Astrocyte (in vitro differentiated cells and primary cell): Measurements from ENCODE around the gene CRACDL. TPM values are rescaled to one million over a fixed set of nuclear protein-coding genes. Genes with fewer than 3 reads are reported as not detected.

ENCODE experiments used
- DNase-seq: peaks from one replicate; pipeline ENCODE4 v3.0.0-alpha.2; 2010; ENCODE audit warnings: low read depth
- FAIRE-seq: peaks from 2 replicates; lab custom pipeline; 2011; peaks lifted over from hg19 to GRCh38; lab: Jason Lieb, UNC
- H2AFZ ChIP-seq: 2 replicates; pipeline ENCODE4 v1.6.0; 2012; ENCODE audit warnings: low read depth, low read length, inconsistent platforms
- H3K27ac ChIP-seq: 2 replicates; pipeline ENCODE4 v1.5.1; 2011; ENCODE audit warnings: low read depth, low read length, inconsistent platforms
- H3K27me3 ChIP-seq: 2 replicates; pipeline ENCODE4 v1.6.0; 2011; ENCODE audit warnings: low read length, inconsistent platforms; ENCODE audit not compliant: insufficient read depth
- H3K36me3 ChIP-seq: 2 replicates; pipeline ENCODE4 v1.5.1; 2011; ENCODE audit warnings: low read length, inconsistent platforms; ENCODE audit not compliant: insufficient read depth
- H3K4me1 ChIP-seq: 2 replicates; pipeline ENCODE4 v1.5.1; 2011; ENCODE audit warnings: low read length, inconsistent platforms; ENCODE audit not compliant: insufficient read depth
- H3K4me2 ChIP-seq: 2 replicates; pipeline ENCODE4 v1.6.0; 2012; ENCODE audit warnings: low read length, inconsistent platforms
- H3K4me3 ChIP-seq: 2 replicates; pipeline ENCODE4 v1.5.1; 2011; ENCODE audit warnings: low read depth, mild to moderate bottlenecking, low read length, inconsistent platforms; ENCODE audit not compliant: insufficient read depth
- H3K79me2 ChIP-seq: 2 replicates; pipeline ENCODE4 v1.6.0; 2012; ENCODE audit warnings: mild to moderate bottlenecking, low read length, inconsistent platforms; ENCODE audit not compliant: insufficient read depth
- H3K9ac ChIP-seq: 2 replicates; pipeline ENCODE4 v1.6.0; 2012; ENCODE audit warnings: mild to moderate bottlenecking, low read length, inconsistent platforms
- H3K9me3 ChIP-seq: 2 replicates; pipeline ENCODE4 v1.5.1; 2012; ENCODE audit warnings: low read depth, mild to moderate bottlenecking, low read length, inconsistent platforms; ENCODE audit not compliant: insufficient read depth
- H4K20me1 ChIP-seq: 2 replicates; pipeline ENCODE4 v1.6.0; 2012; ENCODE audit warnings: low read length, inconsistent platforms; ENCODE audit not compliant: insufficient read depth
- H3K27ac Mint-ChIP-seq: one replicate; pipeline ENCODE4 v1.8.0; 2021; ENCODE audit warnings: mild to moderate bottlenecking, mixed read lengths; ENCODE audit not compliant: unreplicated experiment
- H3K27me3 Mint-ChIP-seq: one replicate; pipeline ENCODE4 v1.8.0; 2021; ENCODE audit warnings: low read depth, mixed read lengths; ENCODE audit not compliant: unreplicated experiment
- H3K36me3 Mint-ChIP-seq: one replicate; pipeline ENCODE4 v1.8.0; 2021; ENCODE audit warnings: low read depth, mixed read lengths; ENCODE audit not compliant: unreplicated experiment
- H3K4me1 Mint-ChIP-seq: one replicate; pipeline ENCODE4 v1.8.0; 2021; ENCODE audit warnings: low read depth, mixed read lengths; ENCODE audit not compliant: unreplicated experiment
- H3K4me3 Mint-ChIP-seq: one replicate; pipeline ENCODE4 v1.8.0; 2021; ENCODE audit warnings: mild to moderate bottlenecking, moderate library complexity, mixed read lengths; ENCODE audit not compliant: unreplicated experiment
- H3K9me3 Mint-ChIP-seq: one replicate; pipeline ENCODE4 v1.8.0; 2021; ENCODE audit warnings: mild to moderate bottlenecking, mixed read lengths; ENCODE audit not compliant: unreplicated experiment
- CTCF ChIP-seq: IDR thresholded peaks from 2 replicates; pipeline ENCODE4 v1.5.1; 2011; ENCODE audit warnings: low read depth, mild to moderate bottlenecking, inconsistent platforms, low read length, moderate library complexity; ENCODE audit not compliant: insufficient read depth
- EZH2 ChIP-seq: IDR thresholded peaks from 2 replicates; pipeline ENCODE4 v1.6.1; 2012; ENCODE audit warnings: mild to moderate bottlenecking, low read length, inconsistent platforms; ENCODE audit not compliant: insufficient read depth
- total RNA-seq: library from RNA; stranded (reverse); gene quantifications from 2 replicates; pipeline ENCODE4 v1.2.1, GENCODE V29; 2021

CRACDL gene
- total RNA-seq, 1 donor from 2014 or later, result 1.8 TPM

- Mint-ChIP-seq H3K27ac (no peak overlapping the region), H3K4me3 (no peak overlapping the region), H3K4me1 (no peaks in the 10 kb centered on the region), H3K9me3 (no peaks in the 10 kb centered on the region), H3K27me3 (peaks cover 20% of the 10 kb centered on the region), H3K36me3 (no peaks in the 10 kb centered on the region)
- Histone ChIP-seq H3K9me3 (no peaks in the 10 kb centered on the region), H2AFZ (no peak overlapping the region), H4K20me1 (no peaks in the 10 kb centered on the region), H3K9ac (no peak overlapping the region), H3K79me2 (no peaks in the 10 kb centered on the region), H3K4me3 (no peak overlapping the region), H3K4me2 (no peak overlapping the region), H3K4me1 (no peaks in the 10 kb centered on the region), H3K36me3 (no peaks in the 10 kb centered on the region), H3K27ac (no peak overlapping the region), H3K27me3 (peaks cover 2% of the 10 kb centered on the region)
- no peak for FAIRE-seq
- DNase-seq, result no peak
- TF ChIP-seq EZH2 (no peak), CTCF (no peak)
Measured at GRCh38 chr2:98833172-98833916, 102.7 kb downstream of the CRACDL start.

- H3K9ac ChIP-seq, result no peak overlapping the region
- H2AFZ ChIP-seq, result no peak overlapping the region
- DNase-seq, result no peak
- TF ChIP-seq EZH2, result no peak
- TF ChIP-seq CTCF, result no peak
- Mint-ChIP-seq H3K27ac (no peak overlapping the region), H3K36me3 (no peaks in the 10 kb centered on the region), H3K4me1 (no peaks in the 10 kb centered on the region), H3K9me3 (peaks cover 3% of the 10 kb centered on the region), H3K27me3 (peaks cover 32% of the 10 kb centered on the region), H3K4me3 (no peak overlapping the region)
- H3K4me3 ChIP-seq, result no peak overlapping the region
- H3K79me2 ChIP-seq, result no peaks in the 10 kb centered on the region
- H3K27me3 ChIP-seq, result peaks cover 8% of the 10 kb centered on the region
- H3K9me3 ChIP-seq, result no peaks in the 10 kb centered on the region
- no peaks in the 10 kb centered on the region for H4K20me1 ChIP-seq
- no peaks in the 10 kb centered on the region for H3K36me3 ChIP-seq
- FAIRE-seq, result no peak
- no peaks in the 10 kb centered on the region for H3K4me1 ChIP-seq
- no peak overlapping the region for H3K4me2 ChIP-seq
- H3K27ac ChIP-seq, result no peak overlapping the region
Measured at GRCh38 chr2:98832172-98832571, 103.9 kb downstream of the CRACDL start.

- no peak overlapping the region for H2AFZ ChIP-seq
- Mint-ChIP-seq H3K4me1 (no peaks in the 10 kb centered on the region), H3K9me3 (peaks cover 3% of the 10 kb centered on the region), H3K27ac (no peak overlapping the region), H3K4me3 (no peak overlapping the region), H3K27me3 (peaks cover 41% of the 10 kb centered on the region), H3K36me3 (no peaks in the 10 kb centered on the region)
- no peaks in the 10 kb centered on the region for H3K9me3 ChIP-seq
- H3K27ac ChIP-seq, result no peak overlapping the region
- no peak for TF ChIP-seq CTCF
- TF ChIP-seq EZH2, result no peak
- no peaks in the 10 kb centered on the region for H3K79me2 ChIP-seq
- H3K4me2 ChIP-seq, result no peak overlapping the region
- FAIRE-seq (no peak), DNase-seq (no peak)
- H3K4me3 ChIP-seq, result no peak overlapping the region
- peaks cover 8% of the 10 kb centered on the region for H3K27me3 ChIP-seq
- no peaks in the 10 kb centered on the region for H3K36me3 ChIP-seq
- H4K20me1 ChIP-seq, result no peaks in the 10 kb centered on the region
- H3K9ac ChIP-seq, result no peak overlapping the region
- no peaks in the 10 kb centered on the region for H3K4me1 ChIP-seq
Measured at GRCh38 chr2:98830571-98831145, 105.4 kb downstream of the CRACDL start.
